GM19455 (cell line): ENCODE data around the gene FOXP1.

Experiments
- ATAC-seq: cut with Tn5 transposase; IDR thresholded peaks from one replicate; pipeline ENCODE4 v1.9.1; 2021; ENCODE audit not compliant: unreplicated experiment

FOXP1 gene

GRCh38 chr3:71583566-71584393 lies at the start of gene FOXP1:
Gene FOXP1 (minus strand): TSS chr3:71583728. CDS start chr3:71198381, 385,347 bp downstream.
- ATAC-seq: peak; percentile 44

- ATAC-seq: no peak
These were observed 46.2 kb upstream of the FOXP1 start for GRCh38 chr3:71629711-71630110.

- no peak for ATAC-seq
These were observed 45.8 kb upstream of the FOXP1 start for GRCh38 chr3:71629289-71629688.

- ATAC-seq: no peak
These were observed 45.0 kb upstream of the FOXP1 start for GRCh38 chr3:71628522-71628921.

- ATAC-seq: no peak
These were observed 42.1 kb upstream of the FOXP1 start for GRCh38 chr3:71625676-71626075.

GRCh38 chr3:71621825-71622537 lies 38.5 kb upstream of the FOXP1 start:
- ATAC-seq: no peak

- ATAC-seq: no peak
These were observed 35.0 kb upstream of the FOXP1 start for GRCh38 chr3:71618538-71618937.

- no peak for ATAC-seq
These were observed 33.1 kb upstream of the FOXP1 start for GRCh38 chr3:71616571-71617021.

GRCh38 chr3:71614869-71615268 lies 31.3 kb upstream of the FOXP1 start:
- ATAC-seq: no peak

- no peak for ATAC-seq
These were observed 30.9 kb upstream of the FOXP1 start for GRCh38 chr3:71614426-71614825.

GRCh38 chr3:71611099-71611498 lies 27.6 kb upstream of the FOXP1 start:
- no peak for ATAC-seq

GRCh38 chr3:71607364-71607763 lies 23.8 kb upstream of the FOXP1 start:
- no peak for ATAC-seq

GRCh38 chr3:71606582-71606981 lies 23.1 kb upstream of the FOXP1 start:
- ATAC-seq: no peak

- no peak for ATAC-seq
These were observed 18.7 kb upstream of the FOXP1 start for GRCh38 chr3:71602256-71602655.

GRCh38 chr3:71601811-71602210 lies 18.3 kb upstream of the FOXP1 start:
- no peak for ATAC-seq

GRCh38 chr3:71600646-71601288 lies 17.2 kb upstream of the FOXP1 start:
- ATAC-seq: no peak

GRCh38 chr3:71599416-71599815 lies 15.9 kb upstream of the FOXP1 start:
- ATAC-seq: no peak

- no peak for ATAC-seq
These were observed 14.8 kb upstream of the FOXP1 start for GRCh38 chr3:71598292-71598691.

GRCh38 chr3:71597286-71597685 lies 13.8 kb upstream of the FOXP1 start:
- no peak for ATAC-seq

GRCh38 chr3:71593106-71593505 lies 9.6 kb upstream of the FOXP1 start:
- ATAC-seq: no peak

GRCh38 chr3:71591101-71591500 lies 7.6 kb upstream of the FOXP1 start:
- ATAC-seq: no peak

- no peak for ATAC-seq
These were observed 5.6 kb upstream of the FOXP1 start for GRCh38 chr3:71589132-71589531.
